ENCODE results near the gene TP53TG5.

TP53TG5 gene

GRCh38 chr20:45344168-45344860 lies 33.8 kb downstream of the TP53TG5 start:
- DNase-seq: peak; percentile 93

DNA sequence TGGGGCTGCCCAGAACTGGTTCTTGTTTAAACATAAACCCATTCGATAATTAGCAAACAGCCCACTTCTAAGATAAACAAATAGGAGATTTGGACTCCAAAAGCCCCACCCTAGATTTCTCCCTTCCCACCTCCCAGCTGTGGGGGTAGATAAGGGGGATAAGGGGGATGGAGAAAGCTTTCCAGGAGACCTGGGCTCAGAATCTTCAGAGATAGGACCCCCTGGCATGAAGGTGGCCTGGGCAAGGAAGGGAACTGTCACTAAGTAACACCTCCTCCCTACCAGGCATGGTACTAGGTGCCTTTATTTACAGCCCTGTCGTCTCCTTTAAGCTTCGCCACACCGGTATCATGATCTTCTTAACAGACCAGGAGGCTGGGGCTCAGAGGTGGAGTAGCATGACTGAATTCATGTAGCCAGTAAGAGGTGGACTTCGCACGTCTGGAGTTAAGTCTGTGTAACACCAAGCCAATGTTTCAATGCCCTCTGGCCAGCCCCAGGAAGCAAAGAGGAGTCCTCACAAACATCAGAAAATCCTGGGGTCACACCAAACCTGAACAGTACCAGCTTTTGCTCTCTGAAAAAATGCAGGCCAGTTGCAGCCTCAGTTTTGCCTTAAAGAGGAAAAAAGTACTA lies 34.5 kb downstream of the TP53TG5 start:
- no peak for DNase-seq

DNA sequence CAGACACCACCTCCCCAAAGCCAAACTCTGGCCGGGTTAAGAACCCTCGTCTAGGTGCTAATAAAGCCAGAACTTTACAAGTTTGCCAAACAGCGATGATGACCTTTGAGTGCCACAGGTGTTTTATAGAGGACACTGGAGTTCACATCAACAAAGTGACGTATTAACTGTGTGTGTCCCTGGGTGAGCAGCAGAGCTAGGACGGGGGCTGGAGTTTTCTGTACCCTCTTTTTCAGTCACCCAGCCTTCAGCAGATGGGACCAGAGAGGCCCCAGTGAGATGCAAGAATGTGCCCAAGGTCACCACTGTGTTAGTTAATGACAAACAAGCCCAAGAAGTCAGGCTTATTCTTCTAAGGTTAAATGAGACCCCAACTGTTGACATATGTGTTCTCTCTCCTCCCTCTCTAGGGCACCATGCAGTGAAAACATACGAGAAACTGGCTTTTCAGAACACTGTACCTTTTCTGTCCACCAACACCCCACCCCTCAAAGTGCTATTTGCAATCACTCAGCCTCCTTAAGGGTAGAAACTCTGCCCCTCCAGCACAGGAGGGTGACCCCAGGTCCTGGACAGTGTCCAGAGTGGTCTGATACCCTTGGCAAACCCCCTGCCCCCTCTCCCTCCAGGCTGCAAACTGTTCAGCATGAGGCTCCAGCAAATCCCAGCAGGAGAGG lies 35.1 kb downstream of the TP53TG5 start:
- no peak for DNase-seq

DNA sequence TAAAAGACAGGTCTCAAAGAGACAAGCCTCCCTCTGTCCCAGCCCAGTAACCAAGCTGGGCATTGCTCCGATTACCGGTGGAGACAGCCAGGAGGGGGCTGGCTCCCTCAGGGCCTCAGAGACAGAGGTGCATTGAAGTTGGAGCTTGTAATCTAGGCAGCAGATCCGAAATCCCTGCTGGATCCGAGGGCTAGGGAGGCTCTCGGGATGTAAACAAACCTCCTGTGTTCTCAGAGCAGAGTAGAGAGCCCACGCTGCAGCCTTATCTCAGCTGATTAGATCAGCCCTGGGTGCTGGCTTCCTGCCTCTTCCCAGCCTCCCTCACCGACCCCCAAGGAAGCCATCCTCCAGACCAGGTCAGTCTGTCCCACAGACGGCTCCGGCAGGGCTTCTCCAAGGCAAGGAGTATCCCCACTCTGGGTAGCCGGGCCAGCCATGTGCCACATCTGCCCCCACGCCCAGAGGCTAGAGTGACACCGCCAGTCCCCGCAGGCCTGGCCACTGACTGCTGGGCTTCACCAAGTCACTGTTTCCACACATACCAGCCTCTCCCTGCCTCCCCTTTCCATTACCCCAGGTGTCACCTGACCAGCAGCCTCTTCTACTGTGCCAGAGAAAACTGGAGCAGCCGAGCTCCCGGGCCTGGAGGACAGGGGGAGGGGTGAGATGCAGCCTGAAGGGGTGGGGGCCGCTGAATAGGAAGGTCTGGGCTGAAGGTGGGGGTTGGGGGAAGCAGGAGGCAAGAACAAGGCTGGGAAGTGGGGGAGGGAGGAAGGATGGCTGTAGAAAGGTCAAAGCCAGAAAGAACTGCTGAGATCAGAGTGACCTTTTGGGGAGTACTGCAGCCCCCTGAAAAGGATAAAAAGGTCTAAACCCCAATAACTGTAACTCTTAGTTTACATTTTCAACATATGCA lies 35.9 kb downstream of the TP53TG5 start:
- DNase-seq: no peak

- no peak for DNase-seq
These were observed 36.6 kb downstream of the TP53TG5 start for GRCh38 chr20:45341579-45341938.

DNA sequence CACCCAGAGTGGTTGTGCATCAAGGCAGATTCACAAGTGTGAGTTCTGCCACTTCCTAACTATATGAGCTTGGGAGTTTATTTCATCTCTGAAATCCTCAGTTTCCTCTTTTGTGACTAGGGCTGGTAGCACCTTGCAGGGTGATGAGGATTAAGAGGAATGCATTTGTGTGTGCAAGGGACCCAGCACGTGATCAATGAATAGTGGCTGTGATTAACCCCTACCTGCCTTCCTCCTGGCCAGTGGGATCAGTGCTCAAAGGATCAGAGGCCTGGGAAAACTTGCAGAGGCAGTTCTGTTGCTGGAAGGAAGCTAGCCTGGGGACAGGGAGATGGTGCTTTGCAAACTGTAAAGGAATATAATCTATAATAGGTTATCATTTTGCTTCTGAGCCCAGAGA lies 37.2 kb downstream of the TP53TG5 start:
- no peak for DNase-seq

DNA sequence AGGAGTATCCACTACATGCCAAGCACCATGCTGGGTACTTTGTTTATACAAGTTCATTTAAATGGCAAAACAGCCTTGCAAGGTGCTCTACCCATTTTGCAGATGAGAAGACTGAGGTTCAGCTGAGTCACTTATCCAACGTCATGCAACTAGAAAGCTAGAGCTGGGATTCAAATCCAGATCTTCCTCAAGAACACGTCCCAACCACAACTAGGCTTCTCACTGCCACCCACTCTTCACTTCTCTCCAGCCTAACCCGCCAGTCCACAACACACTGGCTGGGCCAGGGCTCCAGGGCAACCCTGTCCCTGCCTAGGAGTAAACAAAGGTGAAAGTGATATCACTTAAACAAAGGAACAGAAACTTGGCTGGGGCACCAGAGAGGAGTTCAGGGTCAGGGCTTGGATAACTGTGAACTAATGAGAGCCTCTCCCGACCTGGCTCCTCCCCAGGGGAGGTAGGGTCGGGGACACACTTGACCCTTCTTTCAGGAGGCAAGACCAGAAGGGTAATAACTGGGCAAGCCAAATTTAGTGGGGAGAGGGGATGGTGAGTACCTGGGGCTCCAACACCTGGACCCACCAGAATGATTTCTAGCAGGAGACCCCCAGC lies 37.8 kb downstream of the TP53TG5 start:
- DNase-seq: no peak

GRCh38 chr20:45339799-45340198 lies 38.3 kb downstream of the TP53TG5 start:
- no peak for DNase-seq

GRCh38 chr20:45339084-45339483 lies 39.0 kb downstream of the TP53TG5 start:
- no peak for DNase-seq

DNA sequence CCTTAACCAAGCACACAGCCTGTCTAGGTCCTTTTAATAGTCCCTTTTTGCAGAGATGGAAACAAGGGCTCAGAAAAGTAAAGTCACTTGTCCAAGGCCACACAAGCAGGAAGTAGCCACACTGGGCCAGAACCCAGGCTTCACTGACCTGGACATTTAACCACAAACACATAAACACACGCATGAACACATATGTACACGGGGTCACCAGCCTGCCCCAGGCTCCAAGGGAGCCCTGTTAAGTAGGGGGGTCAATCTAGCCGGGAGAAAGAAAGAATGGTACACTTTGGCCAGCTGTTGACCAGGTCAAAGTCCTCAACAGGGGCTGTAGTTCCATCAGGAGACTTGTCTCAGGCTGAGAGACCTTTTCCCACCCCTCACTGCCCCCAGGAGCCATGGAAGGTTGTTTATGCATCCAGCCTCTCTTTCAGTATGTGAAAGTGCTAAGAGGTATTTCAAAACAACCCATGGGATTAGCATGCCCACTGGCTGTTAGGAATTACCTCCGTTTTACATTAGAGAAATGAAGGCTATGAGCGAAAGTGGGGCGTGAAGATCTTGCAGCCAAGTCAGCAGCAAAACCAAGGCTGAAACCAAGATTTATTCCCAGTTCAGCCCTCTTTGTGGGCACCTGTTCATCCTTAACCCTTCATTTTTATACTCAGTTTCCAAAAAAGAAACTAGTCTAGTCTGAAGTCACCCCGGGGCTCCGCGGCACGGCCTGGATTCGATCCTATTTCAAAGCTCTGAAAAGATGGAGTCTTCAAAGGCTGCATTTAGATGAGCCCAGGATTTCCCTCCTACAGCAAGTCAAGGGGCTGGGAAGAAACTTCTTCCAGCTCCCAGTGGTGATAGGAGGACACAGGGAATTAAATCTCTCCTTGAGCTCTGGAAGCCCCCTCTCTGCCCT lies 39.7 kb downstream of the TP53TG5 start:
- DNase-seq: peak; percentile 46

DNA sequence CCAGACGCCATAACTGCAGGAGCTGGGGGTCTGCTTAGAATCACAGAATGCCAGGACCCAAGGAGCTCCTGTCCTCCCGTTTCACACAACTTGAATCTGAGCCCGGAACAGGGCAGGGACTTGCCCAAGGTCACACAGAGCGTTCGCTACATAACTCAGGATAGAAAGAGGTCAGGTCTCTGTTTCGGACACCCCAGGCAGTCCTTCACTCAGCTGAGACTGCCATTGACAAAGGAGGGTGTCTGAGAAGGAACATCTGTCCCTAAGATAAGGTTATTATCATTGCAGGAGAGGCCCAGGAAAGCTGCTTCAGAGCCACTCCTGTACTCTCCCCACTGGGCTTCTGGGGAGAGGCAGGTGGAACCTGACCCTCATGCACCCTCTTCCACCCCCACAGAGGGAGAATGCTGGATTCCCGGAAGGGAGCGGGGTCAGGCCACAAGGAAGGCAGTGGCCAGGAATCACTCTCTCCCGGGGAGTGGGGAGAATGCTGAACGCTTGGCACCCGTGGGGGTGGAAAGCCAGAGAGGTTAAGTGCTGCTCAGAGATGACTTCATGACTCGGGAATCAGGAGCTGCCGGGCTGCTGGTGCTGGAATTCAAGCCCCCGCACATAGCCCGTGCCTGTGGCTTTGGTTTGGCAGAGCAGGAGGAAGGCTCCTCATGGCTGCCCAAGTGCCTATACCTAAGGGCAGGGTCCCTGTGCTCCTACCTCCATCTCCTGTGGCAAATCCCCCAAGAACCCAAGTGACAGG lies 40.6 kb downstream of the TP53TG5 start:
- DNase-seq: peak; percentile 92

- DNase-seq: peak; percentile 77
These were observed 41.4 kb downstream of the TP53TG5 start for GRCh38 chr20:45336530-45337366.

DNA sequence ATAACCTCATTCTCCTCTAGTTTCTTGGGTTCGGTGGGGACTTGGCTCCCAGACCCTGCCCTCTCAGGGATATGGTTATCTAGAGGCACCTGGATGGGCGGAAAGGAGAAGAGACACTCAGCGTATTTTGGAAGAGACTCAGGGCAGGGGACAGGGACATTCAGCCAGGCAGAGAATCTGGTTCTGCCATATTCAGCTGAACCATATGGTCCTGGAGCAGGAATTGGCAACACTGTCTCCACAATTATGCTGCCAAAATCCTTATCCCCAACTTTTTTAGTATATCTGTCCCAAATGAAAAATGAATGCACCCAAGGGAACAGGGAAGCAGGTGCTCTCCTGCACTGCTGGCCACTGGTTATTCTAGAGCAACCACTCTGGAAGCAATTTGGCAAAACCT lies 47.6 kb downstream of the TP53TG5 start:
- DNase-seq: no peak

- DNase-seq: no peak
These were observed 48.4 kb downstream of the TP53TG5 start for GRCh38 chr20:45329497-45330319.

DNA sequence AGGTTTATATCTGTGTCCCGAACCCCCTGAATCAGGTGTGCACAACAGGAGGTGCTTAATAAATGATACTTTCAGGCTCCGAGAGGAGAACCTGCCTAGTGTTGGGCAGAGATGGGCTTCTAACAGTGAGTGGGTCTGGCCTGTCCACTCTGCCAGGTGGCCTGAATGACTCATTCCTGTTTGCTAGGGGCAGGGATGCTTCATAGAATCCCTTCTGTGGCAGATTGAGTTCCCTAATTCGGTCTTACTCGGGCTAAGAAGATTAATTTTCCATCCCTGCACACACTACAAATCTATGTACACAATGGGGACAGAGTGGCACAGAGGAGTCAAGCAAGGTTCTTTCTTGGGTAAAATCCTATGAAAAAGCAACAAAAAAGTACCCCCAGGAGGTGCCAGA lies 49.7 kb downstream of the TP53TG5 start:
- no peak for DNase-seq

DNA sequence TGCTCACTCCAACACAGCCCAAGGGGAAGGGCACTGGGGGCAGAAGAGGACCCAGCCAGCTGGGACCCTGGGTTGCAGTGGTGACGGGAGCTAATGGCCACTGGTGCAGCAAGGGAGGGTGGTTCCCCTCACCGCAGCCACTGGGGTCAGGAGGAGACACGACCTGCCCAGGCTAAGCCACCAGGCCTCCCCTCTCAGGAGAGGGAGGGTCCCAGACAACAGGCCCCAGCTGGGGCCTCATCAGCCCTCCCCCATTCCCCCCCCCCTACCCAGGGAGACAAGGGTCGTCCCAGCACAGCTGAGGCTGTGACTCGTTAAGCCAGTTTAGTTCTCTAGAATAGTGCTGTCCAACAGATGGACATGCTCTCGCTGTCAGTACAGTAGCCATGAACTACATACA lies 52.8 kb downstream of the TP53TG5 start:
- no peak for DNase-seq

GRCh38 chr20:45323731-45324130 lies 54.4 kb downstream of the TP53TG5 start:
- peak; percentile 34 for DNase-seq

DNA sequence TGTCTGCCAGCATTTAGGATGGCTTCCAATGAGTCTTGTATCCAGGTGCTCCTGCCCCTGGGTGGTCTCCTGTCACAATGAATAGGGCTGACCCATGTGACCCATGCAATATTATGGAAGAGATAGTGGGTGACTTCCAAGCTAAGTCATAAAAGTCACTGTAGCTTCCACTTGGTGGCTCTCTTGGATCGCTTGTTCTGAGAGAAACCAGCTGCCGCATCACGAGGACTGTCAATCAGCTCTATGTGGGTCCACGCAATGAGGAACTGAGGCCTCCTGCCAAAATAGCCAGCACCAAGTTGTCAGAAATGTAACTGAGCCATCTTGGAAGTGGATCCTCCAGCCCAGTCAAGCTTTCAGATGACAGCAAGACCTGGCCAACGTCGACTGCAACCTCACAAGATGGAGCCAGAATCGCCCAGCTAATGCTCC lies 55.2 kb downstream of the TP53TG5 start:
- no peak for DNase-seq

All from HCEC 1CT (cell line).